ENCODE measurements around the gene TMEM109. TPM values are rescaled to one million over a fixed set of nuclear protein-coding genes. Genes with fewer than 3 reads are reported as not detected.

Gene TMEM109
- total RNA-seq, 1 donor from 2014 or later = 97.0 TPM

GRCh38 chr11:60934124-60934789 is 20.3 kb downstream of the TMEM109 start:
- no peak for DNase-seq (ENCODE audit: low spot score)
- Mint-ChIP-seq H3K27me3 (ENCODE audit: low read depth) (no peaks in the 10 kb centered on the region), H3K36me3 (ENCODE audit: low read depth) (peaks cover 10% of the 10 kb centered on the region)

GRCh38 chr11:60934790-60935605 is 21.0 kb downstream of the TMEM109 start:
- Mint-ChIP-seq H3K36me3 (ENCODE audit: low read depth) (peaks cover 6% of the 10 kb centered on the region), H3K9me3 (ENCODE audit: low read depth) (no peaks in the 10 kb centered on the region), H3K27ac (ENCODE audit: unreplicated experiment) (no peak overlapping the region), H3K4me1 (ENCODE audit: low read depth) (no peaks in the 10 kb centered on the region), H3K4me3 (ENCODE audit: unreplicated experiment) (no peak overlapping the region), H3K27me3 (ENCODE audit: low read depth) (no peaks in the 10 kb centered on the region)
- no peak for DNase-seq (ENCODE audit: low spot score)
- no peak for TF ChIP-seq CTCF (IDR thresholded peaks at IDR 0.05)

More at GRCh38 chr11:60934124-60934789, 20.3 kb downstream of the TMEM109 start:
- Mint-ChIP-seq H3K27ac (ENCODE audit: unreplicated experiment) (no peak overlapping the region), H3K4me3 (ENCODE audit: unreplicated experiment) (no peak overlapping the region), H3K4me1 (ENCODE audit: low read depth) (no peaks in the 10 kb centered on the region), H3K9me3 (ENCODE audit: low read depth) (no peaks in the 10 kb centered on the region)
- TF ChIP-seq CTCF (IDR thresholded peaks at IDR 0.05) = no peak

- DNase-seq (ENCODE audit: low spot score) = no peak
- no peak overlapping the region for H3K27ac Mint-ChIP-seq (ENCODE audit: unreplicated experiment)
- H3K4me1 Mint-ChIP-seq (ENCODE audit: low read depth) = no peaks in the 10 kb centered on the region
- H3K9me3 Mint-ChIP-seq (ENCODE audit: low read depth) = no peaks in the 10 kb centered on the region
- peaks cover 4% of the 10 kb centered on the region for H3K36me3 Mint-ChIP-seq (ENCODE audit: low read depth)
- TF ChIP-seq CTCF (IDR thresholded peaks at IDR 0.05) = no peak
- H3K4me3 Mint-ChIP-seq (ENCODE audit: unreplicated experiment) = no peak overlapping the region
- H3K27me3 Mint-ChIP-seq (ENCODE audit: low read depth) = no peaks in the 10 kb centered on the region
These were observed 21.9 kb downstream of the TMEM109 start for GRCh38 chr11:60935676-60936442.

- peaks cover 4% of the 10 kb centered on the region for H3K36me3 Mint-ChIP-seq (ENCODE audit: low read depth)
These were observed 22.6 kb downstream of the TMEM109 start for GRCh38 chr11:60936467-60937143.

More at GRCh38 chr11:60936467-60937143, 22.6 kb downstream of the TMEM109 start:
- no peak overlapping the region for H3K4me3 Mint-ChIP-seq (ENCODE audit: unreplicated experiment)
- no peaks in the 10 kb centered on the region for H3K9me3 Mint-ChIP-seq (ENCODE audit: low read depth)
- no peaks in the 10 kb centered on the region for H3K27me3 Mint-ChIP-seq (ENCODE audit: low read depth)
- TF ChIP-seq CTCF (IDR thresholded peaks at IDR 0.05) = no peak
- no peak for DNase-seq (ENCODE audit: low spot score)
- H3K4me1 Mint-ChIP-seq (ENCODE audit: low read depth) = no peaks in the 10 kb centered on the region
- no peak overlapping the region for H3K27ac Mint-ChIP-seq (ENCODE audit: unreplicated experiment)
